Cardiac fibroblast (primary cell): ENCODE data around the gene MT1G.

Source experiments
- DNase-seq, 2 donors: peaks; one replicate each; pipeline versions ENCODE4 v3.0.0 to v3.0.0-alpha.2; 2010; ENCODE audit warnings: low read depth in 2 of 2
- H3K4me3 ChIP-seq, 2 donors: replicated peaks in 1 of 2; 1 replicate in 1 of 2; 2 replicates in 1 of 2; pipeline ENCODE4 v1.5.1; 2011; ENCODE audit warnings: low read depth in 2 of 2, low read length in 2 of 2, mild to moderate bottlenecking in 2 of 2, moderate library complexity in 1 of 2
- CTCF ChIP-seq: IDR thresholded peaks from one replicate; pipeline ENCODE4 v1.5.1; 2011; ENCODE audit warnings: low read depth, mild to moderate bottlenecking, low read length, inconsistent platforms

MT1G gene

DNA sequence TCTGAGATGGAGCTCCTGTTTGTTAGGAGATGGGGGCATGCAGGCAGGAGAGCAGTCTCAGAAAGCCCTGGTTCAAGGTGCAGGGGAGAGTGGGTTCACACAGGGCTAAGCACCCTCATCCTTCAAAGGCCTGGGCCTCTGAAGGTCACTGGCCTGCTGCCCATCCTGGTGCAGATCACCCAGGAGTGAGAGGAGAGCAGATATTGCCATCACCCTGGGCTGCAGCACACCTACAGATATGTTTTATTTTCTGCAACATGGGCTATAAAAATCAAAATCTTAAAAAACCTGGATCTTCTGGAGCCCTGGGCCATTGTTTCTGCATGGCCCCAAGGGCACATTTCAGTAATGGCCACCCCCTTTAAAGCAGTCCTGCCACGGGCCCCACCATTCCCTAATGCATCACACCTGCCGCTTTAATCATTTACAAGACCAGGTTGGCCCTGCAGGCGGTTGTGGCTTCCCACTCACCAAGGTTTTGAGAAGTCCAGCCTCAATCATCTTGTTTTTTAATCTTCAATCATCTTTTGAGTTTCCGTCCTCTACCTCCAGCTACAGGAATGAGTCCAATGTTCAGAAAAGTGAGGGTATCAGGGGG lies 41.7 kb upstream of the MT1G start:
- no peak overlapping the region for H3K4me3 ChIP-seq
- TF ChIP-seq CTCF, result no peak
- no peak for DNase-seq

DNA sequence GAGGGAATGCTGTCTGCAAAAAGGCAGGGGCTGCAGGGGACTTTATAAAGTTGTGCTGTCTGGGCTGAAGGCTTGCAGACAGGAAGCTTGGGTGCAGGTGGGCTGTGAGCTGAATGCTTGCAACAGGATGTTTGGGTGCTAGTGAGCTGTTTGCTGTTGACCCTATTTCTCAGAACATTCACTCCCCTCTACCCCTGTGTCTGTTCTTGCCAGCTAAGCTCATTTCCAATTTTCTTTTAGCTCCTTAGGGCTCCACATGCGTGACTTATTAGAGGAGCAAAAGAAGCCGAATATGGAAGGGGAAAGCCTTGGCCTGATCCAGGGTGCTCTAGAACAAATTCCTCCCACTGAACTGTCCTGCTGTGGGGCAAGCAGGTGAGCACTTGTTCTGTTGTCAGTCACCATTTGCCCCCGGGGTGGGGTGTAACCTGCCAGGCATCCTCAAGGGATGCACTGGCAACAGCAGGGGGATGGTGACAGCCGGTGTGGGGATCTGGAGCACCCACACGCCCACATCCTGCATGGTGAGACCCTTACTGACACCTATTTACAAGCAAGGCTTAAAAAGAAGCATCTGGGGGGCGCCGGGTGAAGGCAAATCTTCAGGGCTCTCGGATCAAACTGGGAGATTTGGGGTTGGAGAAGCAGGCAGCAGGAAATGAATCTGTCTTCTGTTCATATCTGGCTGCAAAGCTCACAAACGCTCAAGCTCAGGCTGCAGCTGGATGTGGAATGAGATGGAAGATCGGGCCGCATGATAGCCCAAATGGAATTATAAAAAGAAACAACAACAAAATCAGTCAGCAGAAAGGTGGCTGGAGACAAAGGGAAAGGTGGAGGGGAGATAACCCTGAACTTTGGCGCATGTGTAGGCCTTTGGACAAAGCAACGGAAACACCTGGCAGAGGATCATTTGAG lies 40.9 kb upstream of the MT1G start:
- no peak overlapping the region for H3K4me3 ChIP-seq
- DNase-seq, result no peak
- TF ChIP-seq CTCF, result no peak

- no peak overlapping the region for H3K4me3 ChIP-seq
- DNase-seq, result no peak
- TF ChIP-seq CTCF, result no peak
These were observed 35.0 kb upstream of the MT1G start for GRCh38 chr16:56702836-56703235.

- no peak for DNase-seq
- H3K4me3 ChIP-seq, result no peak overlapping the region
- no peak for TF ChIP-seq CTCF
These were observed 33.7 kb upstream of the MT1G start for GRCh38 chr16:56701534-56701933.

DNA sequence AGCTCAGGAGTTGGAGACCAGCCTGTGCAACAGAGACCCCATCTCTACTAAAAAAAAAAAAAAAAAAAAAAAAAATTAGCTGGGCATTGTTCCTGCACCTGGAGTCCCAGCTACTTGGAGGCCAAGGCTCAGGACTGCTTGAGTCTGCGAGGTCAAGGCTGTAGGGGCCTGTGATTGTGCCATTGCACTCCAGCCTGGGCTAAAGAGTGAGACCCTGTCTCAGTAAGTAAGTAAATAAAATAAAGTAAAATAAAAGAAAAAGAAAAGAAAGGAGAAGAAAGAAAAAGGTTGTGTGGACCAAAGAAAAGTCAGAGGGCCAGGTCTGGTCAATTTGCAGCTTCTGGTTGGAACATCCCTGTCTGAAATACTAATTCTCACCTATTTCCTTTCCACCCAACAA lies 32.8 kb upstream of the MT1G start:
- H3K4me3 ChIP-seq, result no peak overlapping the region
- no peak for DNase-seq
- no peak for TF ChIP-seq CTCF

- TF ChIP-seq CTCF, result no peak
- peak; percentile 30 to 38 for DNase-seq
- H3K4me3 ChIP-seq, result no peak overlapping the region
These were observed 32.3 kb upstream of the MT1G start for GRCh38 chr16:56700195-56700594.
